Measurements from ENCODE around the gene MRPS5. TPM values are rescaled to one million over a fixed set of nuclear protein-coding genes. Genes with fewer than 3 reads are reported as not detected.

Gene MRPS5
- total RNA-seq, 1 donor from 2014 or later, result 57.4 TPM

- no peak overlapping the region for H3K27ac Mint-ChIP-seq (ENCODE audit: unreplicated experiment)
- Histone ChIP-seq H3K27ac (ENCODE audit: low read depth, low read length) (no peak overlapping the region), H3K4me2 (ENCODE audit: low read length) (no peak overlapping the region), H3K4me1 (ENCODE audit: insufficient read depth, low read length) (no peaks in the 10 kb centered on the region), H3K36me3 (ENCODE audit: insufficient read depth, low read length) (peaks cover 55% of the 10 kb centered on the region), H3K27me3 (ENCODE audit: insufficient read depth, low read length) (no peaks in the 10 kb centered on the region), H3K9ac (ENCODE audit: low read length) (no peak overlapping the region), H2AFZ (ENCODE audit: low read depth, low read length) (no peak overlapping the region), H4K20me1 (ENCODE audit: insufficient read depth, low read length) (peaks cover 11% of the 10 kb centered on the region), H3K4me3 (ENCODE audit: insufficient read depth, low read depth, low read length) (no peak overlapping the region), H3K79me2 (ENCODE audit: insufficient read depth, low read length) (no peaks in the 10 kb centered on the region), H3K9me3 (ENCODE audit: insufficient read depth, low read depth, low read length) (no peaks in the 10 kb centered on the region)
- DNase-seq (ENCODE audit: low read depth) (no peak), FAIRE-seq (no peak)
- no peaks in the 10 kb centered on the region for H3K27me3 Mint-ChIP-seq (ENCODE audit: low read depth, unreplicated experiment)
- H3K9me3 Mint-ChIP-seq (ENCODE audit: unreplicated experiment), result no peaks in the 10 kb centered on the region
- peaks cover 13% of the 10 kb centered on the region for H3K36me3 Mint-ChIP-seq (ENCODE audit: low read depth, unreplicated experiment)
- H3K4me3 Mint-ChIP-seq (ENCODE audit: unreplicated experiment), result no peak overlapping the region
- H3K4me1 Mint-ChIP-seq (ENCODE audit: low read depth, unreplicated experiment), result no peaks in the 10 kb centered on the region
- no peak for TF ChIP-seq EZH2 (IDR thresholded peaks at IDR 0.05; ENCODE audit: insufficient read depth, low read length)
- TF ChIP-seq, protein P1, sequence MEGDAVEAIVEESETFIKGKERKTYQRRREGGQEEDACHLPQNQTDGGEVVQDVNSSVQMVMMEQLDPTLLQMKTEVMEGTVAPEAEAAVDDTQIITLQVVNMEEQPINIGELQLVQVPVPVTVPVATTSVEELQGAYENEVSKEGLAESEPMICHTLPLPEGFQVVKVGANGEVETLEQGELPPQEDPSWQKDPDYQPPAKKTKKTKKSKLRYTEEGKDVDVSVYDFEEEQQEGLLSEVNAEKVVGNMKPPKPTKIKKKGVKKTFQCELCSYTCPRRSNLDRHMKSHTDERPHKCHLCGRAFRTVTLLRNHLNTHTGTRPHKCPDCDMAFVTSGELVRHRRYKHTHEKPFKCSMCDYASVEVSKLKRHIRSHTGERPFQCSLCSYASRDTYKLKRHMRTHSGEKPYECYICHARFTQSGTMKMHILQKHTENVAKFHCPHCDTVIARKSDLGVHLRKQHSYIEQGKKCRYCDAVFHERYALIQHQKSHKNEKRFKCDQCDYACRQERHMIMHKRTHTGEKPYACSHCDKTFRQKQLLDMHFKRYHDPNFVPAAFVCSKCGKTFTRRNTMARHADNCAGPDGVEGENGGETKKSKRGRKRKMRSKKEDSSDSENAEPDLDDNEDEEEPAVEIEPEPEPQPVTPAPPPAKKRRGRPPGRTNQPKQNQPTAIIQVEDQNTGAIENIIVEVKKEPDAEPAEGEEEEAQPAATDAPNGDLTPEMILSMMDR (IDR thresholded peaks at IDR 0.05; ENCODE audit: insufficient read depth, low read depth, low read length), result no peak
These were observed 12.3 kb downstream of the MRPS5 start for GRCh38 chr2:95109260-95109659.

- no peak overlapping the region for H3K27ac Mint-ChIP-seq (ENCODE audit: unreplicated experiment)
- no peak overlapping the region for H3K4me3 Mint-ChIP-seq (ENCODE audit: unreplicated experiment)
- DNase-seq (ENCODE audit: low read depth) (no peak), FAIRE-seq (no peak)
- H3K27me3 Mint-ChIP-seq (ENCODE audit: low read depth, unreplicated experiment), result no peaks in the 10 kb centered on the region
- Histone ChIP-seq H3K4me3 (ENCODE audit: insufficient read depth, low read depth, low read length) (no peak overlapping the region), H4K20me1 (ENCODE audit: insufficient read depth, low read length) (peaks cover 11% of the 10 kb centered on the region), H3K27me3 (ENCODE audit: insufficient read depth, low read length) (no peaks in the 10 kb centered on the region), H3K4me2 (ENCODE audit: low read length) (no peak overlapping the region), H3K27ac (ENCODE audit: low read depth, low read length) (no peak overlapping the region), H3K36me3 (ENCODE audit: insufficient read depth, low read length) (peaks cover 60% of the 10 kb centered on the region), H3K79me2 (ENCODE audit: insufficient read depth, low read length) (no peaks in the 10 kb centered on the region), H2AFZ (ENCODE audit: low read depth, low read length) (no peak overlapping the region), H3K9ac (ENCODE audit: low read length) (no peak overlapping the region), H3K4me1 (ENCODE audit: insufficient read depth, low read length) (no peaks in the 10 kb centered on the region), H3K9me3 (ENCODE audit: insufficient read depth, low read depth, low read length) (no peaks in the 10 kb centered on the region)
- H3K9me3 Mint-ChIP-seq (ENCODE audit: unreplicated experiment), result no peaks in the 10 kb centered on the region
- TF ChIP-seq, protein P1 (IDR thresholded peaks at IDR 0.05; ENCODE audit: insufficient read depth, low read depth, low read length), result no peak
- TF ChIP-seq EZH2 (IDR thresholded peaks at IDR 0.05; ENCODE audit: insufficient read depth, low read length), result no peak
- H3K36me3 Mint-ChIP-seq (ENCODE audit: low read depth, unreplicated experiment), result peaks cover 14% of the 10 kb centered on the region
- H3K4me1 Mint-ChIP-seq (ENCODE audit: low read depth, unreplicated experiment), result no peaks in the 10 kb centered on the region
These were observed 15.5 kb downstream of the MRPS5 start for GRCh38 chr2:95106081-95106480.

DNA sequence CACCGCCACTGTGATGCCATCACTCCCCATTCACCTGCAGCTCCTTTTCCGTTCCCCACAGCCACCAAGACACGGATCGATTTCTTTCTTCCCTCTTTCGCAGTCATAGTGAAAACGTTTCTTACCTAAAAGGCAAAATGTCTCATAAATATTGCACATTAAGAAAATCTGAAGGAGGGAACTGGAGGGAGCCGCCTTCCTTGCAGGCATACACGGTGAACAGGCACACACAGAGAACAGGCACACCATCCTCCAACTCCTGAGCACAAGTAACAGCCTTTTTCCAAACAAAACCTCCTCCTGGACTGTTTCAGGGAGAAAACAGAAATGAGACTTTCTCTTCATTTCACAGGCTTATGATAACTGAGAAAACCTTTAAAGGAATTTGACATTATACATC lies 17.0 kb downstream of the MRPS5 start:
- Histone ChIP-seq H3K36me3 (ENCODE audit: insufficient read depth, low read length) (peaks cover 58% of the 10 kb centered on the region), H3K4me3 (ENCODE audit: insufficient read depth, low read depth, low read length) (no peak overlapping the region), H3K27me3 (ENCODE audit: insufficient read depth, low read length) (no peaks in the 10 kb centered on the region), H3K9me3 (ENCODE audit: insufficient read depth, low read depth, low read length) (no peaks in the 10 kb centered on the region), H3K4me1 (ENCODE audit: insufficient read depth, low read length) (no peaks in the 10 kb centered on the region), H3K4me2 (ENCODE audit: low read length) (no peak overlapping the region), H3K79me2 (ENCODE audit: insufficient read depth, low read length) (peaks cover under 1% of the 10 kb centered on the region), H4K20me1 (ENCODE audit: insufficient read depth, low read length) (peaks cover 8% of the 10 kb centered on the region), H2AFZ (ENCODE audit: low read depth, low read length) (no peak overlapping the region), H3K27ac (ENCODE audit: low read depth, low read length) (no peak overlapping the region), H3K9ac (ENCODE audit: low read length) (no peak overlapping the region)
- no peaks in the 10 kb centered on the region for H3K27me3 Mint-ChIP-seq (ENCODE audit: low read depth, unreplicated experiment)
- no peak overlapping the region for H3K4me3 Mint-ChIP-seq (ENCODE audit: unreplicated experiment)
- H3K27ac Mint-ChIP-seq (ENCODE audit: unreplicated experiment), result no peak overlapping the region
- FAIRE-seq, result no peak
- H3K4me1 Mint-ChIP-seq (ENCODE audit: low read depth, unreplicated experiment), result no peaks in the 10 kb centered on the region
- H3K36me3 Mint-ChIP-seq (ENCODE audit: low read depth, unreplicated experiment), result peaks cover 19% of the 10 kb centered on the region
- no peak for DNase-seq (ENCODE audit: low read depth)
- no peak for TF ChIP-seq EZH2 (IDR thresholded peaks at IDR 0.05; ENCODE audit: insufficient read depth, low read length)
- TF ChIP-seq, protein P1 (IDR thresholded peaks at IDR 0.05; ENCODE audit: insufficient read depth, low read depth, low read length), result no peak
- H3K9me3 Mint-ChIP-seq (ENCODE audit: unreplicated experiment), result no peaks in the 10 kb centered on the region

Data from astrocyte (in vitro differentiated cells and primary cell).